Measurements from ENCODE around the gene PPM1H.

PPM1H gene

DNA sequence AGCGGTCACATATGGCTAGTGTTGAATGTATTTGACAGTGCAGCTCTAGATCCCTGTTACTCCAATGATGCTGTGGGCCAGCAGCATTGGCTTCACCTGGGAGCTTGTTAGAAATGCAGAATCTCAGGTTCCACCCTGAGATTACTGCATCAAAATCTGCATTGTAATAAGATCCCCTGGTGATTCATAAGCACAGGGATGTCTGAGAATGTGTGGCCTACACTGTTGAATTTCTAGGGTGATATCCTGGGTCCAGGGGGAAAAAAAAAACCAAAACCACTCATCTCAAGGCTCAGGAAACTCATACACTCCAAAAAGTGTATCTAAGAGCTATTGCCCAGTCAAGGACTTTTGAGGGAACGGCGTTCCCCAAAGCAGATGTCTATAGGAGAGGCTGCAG is 196.8 kb downstream of the PPM1H start:
- Histone ChIP-seq H3K36me3 (no peaks in the 10 kb centered on the region), H3K9me3 (no peaks in the 10 kb centered on the region), H3K4me3 (ENCODE audit: low read depth in 1 of 2, low read length in 1 of 2) (no peak overlapping the region), H3K27me3 (no peaks in the 10 kb centered on the region), H3K27ac (no peak overlapping the region), H3K4me1 (ENCODE audit: control insufficient read depth in 1 of 2, insufficient read depth in 1 of 2, low read depth in 1 of 2, low read length in 1 of 2) (no peaks in the 10 kb centered on the region)
- TF ChIP-seq, protein P1, sequence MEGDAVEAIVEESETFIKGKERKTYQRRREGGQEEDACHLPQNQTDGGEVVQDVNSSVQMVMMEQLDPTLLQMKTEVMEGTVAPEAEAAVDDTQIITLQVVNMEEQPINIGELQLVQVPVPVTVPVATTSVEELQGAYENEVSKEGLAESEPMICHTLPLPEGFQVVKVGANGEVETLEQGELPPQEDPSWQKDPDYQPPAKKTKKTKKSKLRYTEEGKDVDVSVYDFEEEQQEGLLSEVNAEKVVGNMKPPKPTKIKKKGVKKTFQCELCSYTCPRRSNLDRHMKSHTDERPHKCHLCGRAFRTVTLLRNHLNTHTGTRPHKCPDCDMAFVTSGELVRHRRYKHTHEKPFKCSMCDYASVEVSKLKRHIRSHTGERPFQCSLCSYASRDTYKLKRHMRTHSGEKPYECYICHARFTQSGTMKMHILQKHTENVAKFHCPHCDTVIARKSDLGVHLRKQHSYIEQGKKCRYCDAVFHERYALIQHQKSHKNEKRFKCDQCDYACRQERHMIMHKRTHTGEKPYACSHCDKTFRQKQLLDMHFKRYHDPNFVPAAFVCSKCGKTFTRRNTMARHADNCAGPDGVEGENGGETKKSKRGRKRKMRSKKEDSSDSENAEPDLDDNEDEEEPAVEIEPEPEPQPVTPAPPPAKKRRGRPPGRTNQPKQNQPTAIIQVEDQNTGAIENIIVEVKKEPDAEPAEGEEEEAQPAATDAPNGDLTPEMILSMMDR (IDR thresholded peaks at IDR 0.05), result no peak

DNA sequence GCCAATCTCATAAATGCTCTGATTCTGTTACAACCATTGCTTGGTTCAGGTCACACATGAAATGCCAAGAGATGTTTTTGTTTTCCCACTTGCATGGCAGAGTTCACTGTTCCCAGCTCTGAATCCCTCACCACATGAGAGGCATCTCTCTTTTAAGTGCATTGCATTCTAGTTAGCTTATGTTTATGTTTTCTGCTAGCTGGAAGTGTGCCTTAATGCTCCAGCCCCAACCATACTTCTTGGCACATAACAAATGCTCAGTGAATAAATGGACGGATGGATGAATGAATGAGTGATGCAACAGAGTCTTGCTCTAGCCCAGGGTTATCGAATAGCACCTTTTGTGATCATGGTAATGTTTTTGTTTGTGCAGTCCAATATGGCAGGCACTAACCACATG is 197.3 kb downstream of the PPM1H start:
- Histone ChIP-seq H3K27ac (no peak overlapping the region), H3K4me3 (ENCODE audit: low read depth in 1 of 2, low read length in 1 of 2) (no peak overlapping the region), H3K27me3 (no peaks in the 10 kb centered on the region), H3K9me3 (no peaks in the 10 kb centered on the region), H3K4me1 (ENCODE audit: control insufficient read depth in 1 of 2, insufficient read depth in 1 of 2, low read depth in 1 of 2, low read length in 1 of 2) (no peaks in the 10 kb centered on the region), H3K36me3 (no peaks in the 10 kb centered on the region)
- TF ChIP-seq, protein P1 (IDR thresholded peaks at IDR 0.05), result no peak

DNA sequence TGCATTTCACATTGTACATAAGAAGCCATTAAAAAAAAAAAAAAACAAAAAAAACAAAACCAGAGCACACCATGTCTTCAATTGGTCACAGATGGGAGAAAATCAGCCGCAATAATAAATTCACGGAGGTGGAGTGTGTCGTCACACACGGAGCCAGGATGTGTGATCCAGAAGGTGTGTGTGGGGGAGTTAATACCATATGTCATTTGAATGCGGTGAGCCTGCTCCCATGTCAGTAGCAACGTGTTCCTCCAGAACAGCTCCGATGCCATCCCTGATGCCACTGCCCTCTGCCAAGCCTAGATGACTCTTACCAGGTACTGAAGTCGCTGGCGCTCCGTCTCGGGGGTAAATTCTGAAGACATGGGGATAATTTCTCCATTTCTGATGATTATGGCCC is 197.8 kb downstream of the PPM1H start:
- Histone ChIP-seq H3K4me3 (ENCODE audit: low read depth in 1 of 2, low read length in 1 of 2) (no peak overlapping the region), H3K4me1 (ENCODE audit: control insufficient read depth in 1 of 2, insufficient read depth in 1 of 2, low read depth in 1 of 2, low read length in 1 of 2) (no peaks in the 10 kb centered on the region)

DNA sequence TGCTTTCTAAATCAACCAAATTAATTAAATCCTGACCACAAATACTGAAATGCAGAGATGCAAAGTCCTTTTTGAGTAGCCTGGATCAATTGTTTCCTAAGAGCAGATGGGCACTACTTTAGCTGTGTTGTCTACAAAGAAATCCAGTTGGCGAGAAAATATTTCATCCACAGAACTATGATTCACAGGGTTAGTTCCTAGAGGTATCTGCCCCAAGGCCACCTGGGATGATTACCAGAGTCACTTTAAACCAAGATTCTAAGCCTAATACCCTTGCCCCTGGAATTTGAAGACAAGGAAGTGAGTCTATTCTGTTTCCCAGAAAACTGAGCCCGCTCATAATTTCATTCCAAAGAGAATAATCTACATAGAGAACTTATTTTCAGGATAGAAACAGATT is 198.4 kb downstream of the PPM1H start:
- no peak overlapping the region for H3K27ac ChIP-seq

More for the DNA sequence above, 197.8 kb downstream of the PPM1H start:
- no peaks in the 10 kb centered on the region for H3K9me3 ChIP-seq
- H3K27ac ChIP-seq, result no peak overlapping the region
- no peaks in the 10 kb centered on the region for H3K36me3 ChIP-seq
- no peaks in the 10 kb centered on the region for H3K27me3 ChIP-seq
- TF ChIP-seq, protein P1 (IDR thresholded peaks at IDR 0.05), result no peak

DNA sequence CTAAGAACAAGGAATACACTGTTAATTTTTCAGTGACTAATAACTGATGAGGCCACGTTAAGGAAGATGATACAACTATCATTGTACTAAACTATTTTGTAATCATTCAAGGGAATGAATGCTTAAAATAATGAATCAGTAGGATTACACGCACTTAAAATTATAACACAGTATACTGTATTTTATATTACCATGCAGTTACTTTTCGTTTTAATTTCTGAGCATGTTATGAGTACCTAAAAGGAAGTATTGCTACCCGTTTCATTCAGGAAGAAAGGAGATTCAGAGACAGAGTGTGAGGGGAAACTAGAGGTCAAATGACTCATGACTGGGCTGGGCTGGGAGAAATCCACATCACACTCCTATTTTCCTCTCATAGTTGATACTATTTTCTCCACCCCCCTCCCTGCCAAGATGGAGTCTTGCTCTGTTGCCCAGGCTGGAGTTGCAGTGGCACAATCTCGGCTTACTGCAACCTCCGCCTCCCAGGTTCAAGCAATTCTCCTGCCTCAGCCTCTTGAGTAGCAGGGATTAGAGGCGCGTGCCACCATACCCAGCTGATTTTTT is 202.0 kb downstream of the PPM1H start:
- Histone ChIP-seq H3K27ac (no peak overlapping the region), H3K36me3 (no peaks in the 10 kb centered on the region)

More for the DNA sequence above, 198.4 kb downstream of the PPM1H start:
- TF ChIP-seq, protein P1 (IDR thresholded peaks at IDR 0.05), result no peak
- Histone ChIP-seq H3K36me3 (no peaks in the 10 kb centered on the region), H3K4me1 (ENCODE audit: control insufficient read depth in 1 of 2, insufficient read depth in 1 of 2, low read depth in 1 of 2, low read length in 1 of 2) (no peaks in the 10 kb centered on the region), H3K9me3 (no peaks in the 10 kb centered on the region), H3K4me3 (ENCODE audit: low read depth in 1 of 2, low read length in 1 of 2) (no peak overlapping the region), H3K27me3 (no peaks in the 10 kb centered on the region)

More for the DNA sequence above, 202.0 kb downstream of the PPM1H start:
- TF ChIP-seq, protein P1 (IDR thresholded peaks at IDR 0.05), result no peak
- Histone ChIP-seq H3K27me3 (no peaks in the 10 kb centered on the region), H3K9me3 (no peaks in the 10 kb centered on the region), H3K4me1 (ENCODE audit: control insufficient read depth in 1 of 2, insufficient read depth in 1 of 2, low read depth in 1 of 2, low read length in 1 of 2) (peaks cover 14 to 22% of the 10 kb centered on the region in 2 experiments), H3K4me3 (ENCODE audit: low read depth in 1 of 2, low read length in 1 of 2) (no peak overlapping the region)
